ENCODE measurements around the gene RNF180. TPM values are rescaled to one million over a fixed set of nuclear protein-coding genes. Genes with fewer than 3 reads are reported as not detected.

Gene RNF180
- total and polyA plus RNA-seq, 2 of the 8 experiments (the other 6 are each of a cell fraction or from before 2014, with no cell fraction given) = 0.39 to 2.3 TPM

DNA sequence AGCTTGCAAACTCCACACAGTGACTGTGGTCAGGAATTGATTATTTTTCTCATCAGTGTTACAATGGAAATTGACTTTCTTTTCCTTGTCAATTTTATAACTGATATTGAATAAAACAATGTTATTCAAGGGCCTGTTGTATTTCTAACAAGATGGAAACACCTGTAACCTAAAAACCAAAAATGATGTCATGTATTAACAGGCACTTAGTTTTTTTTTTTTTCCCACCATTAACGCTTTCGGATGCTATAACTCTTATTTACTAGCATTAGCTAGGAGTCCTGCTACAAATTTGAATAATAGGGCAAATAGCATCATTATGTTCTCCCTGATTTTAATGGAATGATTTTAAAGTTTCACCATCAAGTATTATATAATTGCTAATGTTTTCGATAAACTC is 30.3 kb downstream of the RNF180 start (continued):
- no peak for TF ChIP-seq EP300 (IDR thresholded peaks at IDR 0.05; ENCODE audit: borderline replicate concordance in 1 of 2, low read depth in 2 of 2, low read length in 2 of 2)
- TF ChIP-seq POLR2AphosphoS5 (IDR thresholded peaks at IDR 0.05; ENCODE audit: low read depth, low read length) = no peak
- no peak for TF ChIP-seq SIN3A (conservative IDR thresholded peaks at IDR 0.05 in 1 of 2, IDR thresholded peaks at IDR 0.05 in 1 of 2; ENCODE audit: low read depth in 1 of 2, low read length in 2 of 2)
